Breast epithelium (tissue), 3 donors: ENCODE data around the gene ST7.

Experiments
- CTCF ChIP-seq, 3 donors: fragments of 450-650 bp; IDR thresholded peaks; one replicate each; pipeline ENCODE4 v1.5.1; 2016 to 2017; ENCODE audit warnings: antibody characterized with exemption in 3 of 3, mild to moderate bottlenecking in 3 of 3, moderate library complexity in 3 of 3
- POLR2A ChIP-seq: fragments of 450-650 bp; IDR thresholded peaks from one replicate; pipeline ENCODE4 v1.6.1; 2016; ENCODE audit warnings: antibody characterized with exemption, mild to moderate bottlenecking, moderate library complexity
- POLR2AphosphoS5 ChIP-seq, 3 donors: sonication (generic); formaldehyde crosslinking; IDR thresholded peaks; one replicate each; pipeline ENCODE4 v1.6.1; 2017; ENCODE audit warnings: antibody characterized with exemption in 3 of 3

- no peak for TF ChIP-seq CTCF (IDR thresholded peaks at IDR 0.05)
- no peak for TF ChIP-seq POLR2A
- TF ChIP-seq POLR2AphosphoS5 (IDR thresholded peaks at IDR 0.05) = no peak
Observed at GRCh38 chr7:117203205-117203604, 249.9 kb downstream of the ST7 start.
